GDM1 (cell line): ENCODE results near the gene ATP6V0A1.
"Not testable (repeated sequence)": the region's sequence is repeated elsewhere in the genome, so short reads cannot be mapped to it uniquely, and the experiment has no call there.

Experiments
- DNase-seq: peaks from one replicate; lab custom pipeline; 2025; lab: John Stamatoyannopoulos, UW

Gene ATP6V0A1

DNA sequence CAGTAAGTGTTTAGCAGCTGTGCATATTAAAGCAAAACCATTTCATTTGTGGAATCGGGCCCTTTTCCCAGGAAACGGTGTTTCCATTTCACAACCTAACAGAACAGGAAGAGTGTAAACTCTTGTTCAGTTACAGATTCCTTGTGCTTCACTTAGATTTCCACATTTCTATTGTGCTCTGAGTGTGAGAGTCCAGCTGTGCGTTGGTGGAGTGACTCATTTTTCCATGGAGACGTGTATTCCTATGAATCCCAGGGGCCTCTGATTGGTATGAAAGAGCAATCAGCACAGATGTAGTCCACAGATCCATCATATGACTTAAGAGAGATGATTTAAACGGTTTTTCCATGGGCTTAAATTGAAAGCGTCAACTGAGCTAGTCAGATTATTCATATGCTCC is 22.3 kb upstream of the ATP6V0A1 start:
- DNase-seq = no peak

DNA sequence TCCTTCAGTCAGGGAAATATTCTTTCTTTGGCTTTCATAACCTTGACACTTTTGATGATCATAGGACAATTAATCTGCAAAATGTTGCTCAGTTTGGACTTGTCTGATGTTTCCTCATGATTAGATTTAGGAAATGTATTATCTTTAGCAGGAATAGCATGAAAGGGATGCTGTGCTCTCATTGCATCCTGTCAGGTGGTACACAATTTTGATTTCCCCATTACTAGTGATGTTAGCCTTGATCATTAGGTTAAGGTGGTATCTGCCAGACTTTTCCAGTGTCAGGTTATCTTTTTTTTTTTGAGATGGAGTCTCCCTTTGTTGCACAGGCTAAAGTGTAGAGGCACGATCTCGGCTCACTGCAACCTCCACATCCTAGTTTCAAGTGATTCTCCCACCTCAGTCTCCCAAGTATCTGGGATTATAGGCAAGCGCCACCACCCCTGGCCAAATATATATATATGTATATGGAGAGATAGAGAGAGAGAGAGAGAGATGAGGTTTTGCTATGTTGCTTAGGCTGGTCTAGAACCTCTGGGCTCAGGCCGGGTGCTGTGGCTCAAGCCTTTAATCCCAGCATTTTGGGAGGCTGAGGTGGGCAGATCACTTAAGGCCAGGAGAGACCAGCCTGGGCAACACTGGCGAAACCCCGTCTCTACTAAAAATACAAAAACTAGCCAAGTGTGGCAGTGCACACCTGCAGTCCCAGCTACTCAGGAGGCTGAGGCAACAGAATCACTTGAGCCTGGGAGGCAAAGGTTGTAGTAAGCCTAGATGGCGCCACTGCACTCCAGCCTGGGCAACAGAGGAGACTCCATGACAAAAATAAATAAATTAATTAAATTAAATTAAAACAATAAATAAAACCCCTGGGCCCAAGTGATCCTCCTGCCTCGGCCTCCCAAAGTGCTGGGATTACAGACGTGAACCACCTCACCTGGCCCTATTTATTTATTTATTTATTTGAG is 19.8 kb upstream of the ATP6V0A1 start:
- DNase-seq = no peak

DNA sequence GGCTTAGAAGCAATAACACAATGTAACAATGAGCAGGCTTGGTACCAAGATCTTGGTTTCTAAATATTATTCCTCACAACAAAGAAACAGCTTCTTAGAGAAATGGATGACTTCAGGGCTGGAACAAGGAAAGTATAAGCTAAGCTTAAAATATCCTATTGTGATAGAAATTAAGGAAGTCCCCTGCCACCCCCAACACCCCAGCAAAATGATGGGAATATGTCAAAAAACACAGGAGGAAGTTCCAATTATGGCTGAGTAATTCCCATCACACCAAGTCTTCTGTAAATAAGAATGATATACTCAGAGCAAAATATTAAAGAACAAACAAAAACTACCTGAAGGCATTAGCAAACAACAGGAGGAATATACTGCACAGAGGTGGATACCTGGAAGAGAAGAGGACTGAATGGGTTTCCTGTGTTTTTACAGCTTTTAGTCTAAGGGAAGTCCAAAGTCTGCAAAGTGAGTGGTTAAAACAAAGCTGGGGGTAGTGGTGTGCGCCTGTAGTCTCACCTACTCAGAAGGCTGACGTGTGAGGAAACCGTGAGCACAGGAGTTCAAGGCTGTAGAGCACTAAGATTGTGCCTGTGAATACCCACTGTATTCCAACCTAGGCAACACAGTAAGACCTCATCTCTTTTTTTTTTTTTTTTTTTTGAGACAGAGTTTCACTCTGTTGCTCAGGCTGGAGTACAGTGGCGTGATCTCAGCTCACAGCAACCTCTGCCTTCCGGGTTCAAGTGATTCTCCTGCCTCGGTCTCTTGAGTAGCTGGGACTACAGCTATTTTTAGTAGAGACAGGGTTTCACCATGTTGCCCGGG is 17.1 kb upstream of the ATP6V0A1 start:
- DNase-seq = no peak

- DNase-seq = no peak
Observed at GRCh38 chr17:42442196-42442565, 16.5 kb upstream of the ATP6V0A1 start.

DNA sequence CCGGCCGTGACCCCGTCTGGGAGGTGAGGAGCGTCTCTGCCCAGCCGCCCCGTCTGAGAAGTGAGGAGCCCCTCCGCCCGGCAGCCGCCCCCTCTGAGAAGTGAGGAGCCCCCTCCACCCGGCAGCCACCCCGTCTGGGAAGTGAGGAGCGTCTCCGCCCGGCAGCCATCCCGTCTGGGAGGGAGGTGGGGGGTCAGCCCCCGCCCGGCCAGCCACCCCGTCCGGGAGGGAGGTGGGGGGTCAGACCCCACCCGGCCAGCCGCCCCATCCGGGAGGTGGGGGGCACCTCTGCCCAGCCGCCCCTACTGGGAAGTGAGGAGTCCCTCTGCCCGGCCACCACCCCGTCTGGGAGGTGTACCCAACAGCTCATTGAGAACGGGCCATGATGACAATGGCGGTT is 9.5 kb upstream of the ATP6V0A1 start:
- not testable (repeated sequence) for DNase-seq

DNA sequence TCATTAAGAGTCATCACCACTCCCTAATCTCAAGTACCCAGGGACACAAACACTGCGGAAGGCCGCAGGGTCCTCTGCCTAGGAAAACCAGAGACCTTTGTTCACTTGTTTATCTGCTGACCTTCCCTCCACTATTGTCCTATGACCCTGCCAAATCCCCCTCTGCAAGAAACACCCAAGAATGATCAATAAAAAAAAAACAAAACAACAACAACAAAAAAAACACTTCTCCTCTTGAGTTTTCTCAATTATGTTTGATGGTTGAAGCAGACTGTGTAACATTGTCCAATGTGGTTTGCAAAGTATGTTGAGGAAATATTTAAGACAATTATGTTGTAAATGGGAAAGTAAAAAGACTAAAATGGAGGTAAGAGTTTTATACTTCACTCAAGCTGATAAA is 8.8 kb upstream of the ATP6V0A1 start:
- DNase-seq = not testable (repeated sequence)

GRCh38 chr17:42451270-42451669 is 7.4 kb upstream of the ATP6V0A1 start:
- not testable (repeated sequence) for DNase-seq

DNA sequence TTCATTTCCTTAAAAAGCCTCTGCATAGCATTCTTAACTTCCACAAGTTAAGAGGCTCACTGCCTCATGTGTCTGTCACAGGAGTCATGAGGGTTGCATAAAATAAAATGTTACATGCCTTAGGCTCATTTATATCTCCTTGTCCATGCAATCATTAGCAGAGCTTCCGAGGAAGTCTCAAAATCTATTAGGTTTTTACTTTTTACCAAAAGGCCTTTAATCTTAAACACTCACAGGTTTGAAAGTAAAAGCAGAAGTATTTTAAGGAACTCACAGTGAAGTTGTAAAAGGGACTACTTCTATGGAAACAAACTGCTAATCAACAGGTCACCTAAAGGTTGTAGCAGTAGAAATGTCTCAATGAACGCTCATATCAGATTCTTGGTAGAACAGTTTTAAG is 5.2 kb upstream of the ATP6V0A1 start:
- peak; percentile 27 for DNase-seq

GRCh38 chr17:42454987-42455386 is 3.7 kb upstream of the ATP6V0A1 start:
- not testable (repeated sequence) for DNase-seq

GRCh38 chr17:42456223-42457106 is 2.2 kb upstream of the ATP6V0A1 start:
- DNase-seq = peak; percentile 70

DNA sequence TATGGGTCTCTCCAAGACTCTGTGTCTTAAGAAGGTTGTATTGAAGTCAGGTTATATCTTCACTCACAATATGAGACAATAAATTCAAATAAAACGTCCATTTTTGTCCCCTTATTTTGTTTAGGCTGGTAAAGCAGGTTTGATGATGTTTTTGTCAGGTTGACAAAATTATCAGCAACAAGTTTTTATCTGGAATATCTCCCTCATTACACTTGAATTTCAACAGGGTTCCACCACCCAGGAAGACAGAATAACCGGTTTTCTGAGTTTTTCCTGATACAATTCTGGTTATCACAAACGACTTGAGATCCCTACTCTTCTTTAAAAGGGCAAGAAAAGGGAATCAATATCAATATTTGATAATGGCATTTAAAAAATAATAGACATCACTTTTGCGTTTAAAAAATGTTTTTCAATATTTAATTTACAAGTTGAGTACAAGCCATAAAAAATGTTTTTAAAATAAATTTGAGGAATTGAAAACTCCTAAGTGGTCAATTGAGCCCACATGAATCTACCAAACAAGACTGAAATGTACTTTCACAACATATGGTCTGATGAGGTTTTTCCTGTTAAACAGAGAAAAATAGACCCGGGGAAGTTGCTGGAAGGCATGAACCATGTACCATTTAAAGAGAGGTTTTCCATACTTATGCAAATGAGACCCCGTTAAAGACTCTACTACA is 1.4 kb upstream of the ATP6V0A1 start:
- DNase-seq = no peak

DNA sequence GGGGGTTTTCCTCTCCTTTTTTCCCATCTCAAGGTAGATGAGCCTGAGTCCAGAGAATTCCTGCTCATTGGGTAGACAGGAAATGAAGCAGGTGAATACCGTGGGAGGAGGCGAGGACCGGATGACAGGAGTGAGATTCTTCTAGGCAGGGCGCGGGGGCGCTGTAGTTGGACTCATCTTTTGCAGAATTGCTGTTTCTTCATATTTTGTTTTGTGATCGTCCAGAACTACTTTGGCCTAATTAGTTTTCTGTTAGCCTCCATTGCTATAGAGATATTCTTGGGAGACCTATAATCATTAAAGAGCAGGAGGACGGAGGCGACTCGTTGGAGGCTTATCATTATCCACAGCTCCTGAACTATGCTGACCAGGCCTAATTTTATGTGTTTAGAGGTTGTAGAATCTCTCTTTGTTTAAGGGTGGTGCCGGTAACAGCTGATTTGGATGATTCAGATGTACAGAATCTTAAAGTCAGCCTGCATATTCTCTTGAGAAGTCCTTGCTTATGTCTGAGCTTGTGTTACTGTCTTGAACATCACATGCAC is 650 bp downstream of the ATP6V0A1 start:
- no peak for DNase-seq

DNA sequence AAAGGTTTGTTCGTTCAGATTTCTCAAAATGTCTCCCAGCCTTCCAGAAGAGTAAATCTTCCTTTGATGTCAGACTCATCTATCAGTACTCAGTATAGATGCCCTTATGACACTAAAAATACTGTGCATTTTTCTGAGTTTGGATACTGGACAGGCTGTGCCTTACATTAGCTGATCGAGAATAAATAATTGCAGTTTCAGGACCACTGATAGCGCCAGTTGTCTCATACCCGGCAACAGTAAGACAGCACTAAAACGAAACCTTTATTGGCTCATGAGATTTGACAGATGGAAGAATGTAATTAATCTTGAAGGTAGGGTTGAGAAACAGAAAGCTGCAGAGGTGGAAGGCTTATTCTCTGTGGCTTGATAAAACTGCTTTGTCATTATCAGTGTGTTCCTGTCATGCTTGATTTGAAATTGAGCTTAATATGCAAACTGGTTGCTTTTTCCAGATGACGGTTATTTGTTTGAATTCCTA is 1.2 kb downstream of the ATP6V0A1 start:
- no peak for DNase-seq

- no peak for DNase-seq
Observed at GRCh38 chr17:42460371-42460770, 1.7 kb downstream of the ATP6V0A1 start.

DNA sequence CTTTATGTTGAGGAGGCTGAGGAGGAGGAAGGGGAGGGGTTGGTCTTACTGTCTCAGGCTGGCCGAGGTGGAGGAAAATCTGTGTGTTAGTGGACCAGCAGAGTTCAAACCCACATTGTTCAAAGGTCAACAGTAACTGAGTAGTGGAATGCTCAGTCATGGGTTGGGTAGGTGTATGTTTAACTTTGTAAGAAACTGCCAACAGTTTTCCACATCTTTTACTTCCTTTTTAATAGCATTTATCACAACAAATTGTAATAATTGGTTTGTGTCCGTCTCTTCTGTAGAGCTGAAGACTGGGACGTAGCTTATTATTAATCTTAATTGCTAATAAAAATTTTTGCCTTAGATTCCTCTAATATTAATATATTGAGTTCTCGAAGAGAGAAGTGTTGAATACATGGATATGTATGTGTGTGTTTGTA is 5.3 kb downstream of the ATP6V0A1 start:
- no peak for DNase-seq

DNA sequence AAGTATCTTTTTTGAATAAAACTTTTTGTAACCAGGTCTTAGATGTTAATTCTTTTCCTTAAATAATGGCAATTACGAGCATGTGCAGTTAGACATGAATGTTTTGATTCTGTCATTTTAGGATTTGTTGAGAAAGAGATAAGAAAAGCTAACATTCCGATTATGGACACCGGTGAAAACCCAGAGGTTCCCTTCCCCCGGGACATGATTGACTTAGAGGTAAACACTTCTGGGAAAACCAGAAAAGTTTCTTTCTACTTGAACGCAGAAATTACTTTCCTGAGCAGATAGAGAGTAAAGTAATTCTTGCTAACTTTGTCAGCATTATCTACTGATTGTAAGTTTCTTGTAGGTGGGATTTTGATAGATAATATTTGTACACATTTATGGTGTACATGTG is 9.2 kb downstream of the ATP6V0A1 start:
- no peak for DNase-seq

GRCh38 chr17:42472709-42473521 is 14.2 kb downstream of the ATP6V0A1 start:
- DNase-seq = no peak

DNA sequence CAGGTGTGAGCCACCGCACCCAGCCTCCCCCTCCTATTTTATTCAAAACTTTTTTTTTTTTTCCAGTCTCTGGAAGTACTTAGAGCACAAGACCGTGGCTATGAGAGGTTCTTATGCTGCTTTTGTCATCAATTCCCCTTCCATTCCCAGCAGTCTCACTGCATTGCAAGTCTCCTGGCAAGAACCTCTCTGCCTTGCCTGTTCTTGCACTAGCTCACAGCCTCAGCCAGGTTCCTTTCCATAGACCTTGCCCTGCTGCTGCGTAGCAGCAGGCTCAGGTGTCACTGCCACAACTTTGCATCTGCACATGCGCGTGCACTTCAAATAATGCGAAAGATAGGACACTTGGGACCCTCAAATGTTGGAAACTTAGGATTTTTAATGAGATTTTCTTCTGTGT is 15.6 kb downstream of the ATP6V0A1 start:
- no peak for DNase-seq

- DNase-seq = no peak
Observed at GRCh38 chr17:42475121-42475520, 16.4 kb downstream of the ATP6V0A1 start.

- DNase-seq = no peak
Observed at GRCh38 chr17:42475835-42476234, 17.2 kb downstream of the ATP6V0A1 start.
